Gastrocnemius medialis (tissue), 4 donors: ENCODE measurements around the gene PYGB.

Experiments
- CTCF ChIP-seq, 5 experiments: fragments of 450-650 bp in 3 of 5; fragments of 200-600 bp in 2 of 5; sonication (generic) in 2 of 5; IDR thresholded peaks in 4 of 5; conservative IDR thresholded peaks in 1 of 5; 1 replicate in 4 of 5; 2 replicates in 1 of 5; pipeline ENCODE4 v1.5.1; 2016 to 2019; ENCODE audit warnings: antibody characterized with exemption in 5 of 5, mild to moderate bottlenecking in 3 of 5, moderate library complexity in 3 of 5
- POLR2A ChIP-seq, 2 donors: fragments of 450-650 bp; IDR thresholded peaks; one replicate each; pipeline ENCODE4 v1.6.1; 2017; ENCODE audit warnings: antibody characterized with exemption in 2 of 2, mild to moderate bottlenecking in 2 of 2, moderate library complexity in 2 of 2

GRCh38 chr20:25293507-25293906 lies 45.6 kb downstream of the PYGB start:
- no peak for TF ChIP-seq CTCF (IDR thresholded peaks at IDR 0.05 in 4 of 5, conservative IDR thresholded peaks at IDR 0.05 in 1 of 5)
- no peak for TF ChIP-seq POLR2A (IDR thresholded peaks at IDR 0.05)
